NCI-H526 treated with DMSO at 0.1 percent for 48 hours (cell line): ENCODE measurements around the gene KCNH5.

ENCODE experiments used
- DNase-seq: peaks from one replicate; lab custom pipeline; 2025; lab: John Stamatoyannopoulos, UW

The KCNH5 gene

GRCh38 chr14:63006531-63006930, 38.7 kb downstream of the KCNH5 start:
- DNase-seq, result no peak

GRCh38 chr14:62994096-62994495, 51.2 kb downstream of the KCNH5 start:
- DNase-seq, result no peak

- DNase-seq, result no peak
These were observed 56.3 kb downstream of the KCNH5 start for GRCh38 chr14:62988967-62989366.

GRCh38 chr14:62983821-62984220, 61.4 kb downstream of the KCNH5 start:
- DNase-seq, result no peak

GRCh38 chr14:62980693-62981092, 64.6 kb downstream of the KCNH5 start:
- no peak for DNase-seq

GRCh38 chr14:62957562-62957961, 87.7 kb downstream of the KCNH5 start:
- DNase-seq, result no peak

- no peak for DNase-seq
These were observed 88.8 kb downstream of the KCNH5 start for GRCh38 chr14:62956413-62956812.

- DNase-seq, result no peak
These were observed 91.1 kb downstream of the KCNH5 start for GRCh38 chr14:62954165-62954564.

- DNase-seq, result no peak
These were observed 93.0 kb downstream of the KCNH5 start for GRCh38 chr14:62952226-62952625.

GRCh38 chr14:62947301-62947700, 98.0 kb downstream of the KCNH5 start:
- no peak for DNase-seq

GRCh38 chr14:62946221-62946620, 99.0 kb downstream of the KCNH5 start:
- no peak for DNase-seq

- DNase-seq, result no peak
These were observed 102.1 kb downstream of the KCNH5 start for GRCh38 chr14:62943202-62943601.

GRCh38 chr14:62939970-62940369, 105.3 kb downstream of the KCNH5 start:
- no peak for DNase-seq

GRCh38 chr14:62938778-62939177, 106.5 kb downstream of the KCNH5 start:
- DNase-seq, result no peak

- DNase-seq, result no peak
These were observed 110.8 kb downstream of the KCNH5 start for GRCh38 chr14:62934439-62934838.

GRCh38 chr14:62921466-62921865, 123.8 kb downstream of the KCNH5 start:
- no peak for DNase-seq

- no peak for DNase-seq
These were observed 128.7 kb downstream of the KCNH5 start for GRCh38 chr14:62916551-62916950.

GRCh38 chr14:62914873-62915272, 130.4 kb downstream of the KCNH5 start:
- DNase-seq, result no peak

- no peak for DNase-seq
These were observed 131.2 kb downstream of the KCNH5 start for GRCh38 chr14:62914025-62914424.

GRCh38 chr14:62908506-62908905, 136.8 kb downstream of the KCNH5 start:
- no peak for DNase-seq

GRCh38 chr14:62905566-62905965, 139.7 kb downstream of the KCNH5 start:
- DNase-seq, result no peak

GRCh38 chr14:62897771-62898170, 147.5 kb downstream of the KCNH5 start:
- no peak for DNase-seq

GRCh38 chr14:62896932-62897456, 148.3 kb downstream of the KCNH5 start:
- no peak for DNase-seq

- DNase-seq, result no peak
These were observed 150.5 kb downstream of the KCNH5 start for GRCh38 chr14:62894736-62895135.

GRCh38 chr14:62889364-62889763, 155.9 kb downstream of the KCNH5 start:
- DNase-seq, result no peak
